HepG2 (cell line): ENCODE measurements around the gene OLFM2. TPM values are rescaled to one million over a fixed set of nuclear protein-coding genes. Genes with fewer than 3 reads are reported as not detected.

ENCODE experiments used
- ATF7 ChIP-seq, 2 experiments: fragments of 450-650 bp in 1 of 2; sonication (generic) in 1 of 2; formaldehyde crosslinking in 1 of 2; IDR thresholded peaks; 2 replicates each; pipeline versions ENCODE4 v1.4.0 to v1.6.1; 2016 to 2020; ENCODE audit warnings: antibody characterized with exemption in 1 of 2, mild to moderate bottlenecking in 1 of 2, missing genetic modification reagents in 1 of 2
- FOXP4 ChIP-seq: sonication (generic); formaldehyde crosslinking; IDR thresholded peaks from 2 replicates; pipeline ENCODE4 v1.4.0; 2020; ENCODE audit warnings: missing genetic modification reagents
- GTF3A ChIP-seq: sonication (generic); formaldehyde crosslinking; conservative IDR thresholded peaks from 2 replicates; pipeline ENCODE4 v1.4.0; 2020; ENCODE audit warnings: mild to moderate bottlenecking, missing genetic modification reagents
- KLF6 ChIP-seq: IDR thresholded peaks from 2 replicates; pipeline ENCODE4 v1.8.0; 2016; ENCODE audit warnings: missing biosample characterization, missing genetic modification reagents
- MBD4 ChIP-seq: IDR thresholded peaks from 2 replicates; pipeline ENCODE4 v1.6.1; 2012; ENCODE audit warnings: low read length, inconsistent platforms, borderline replicate concordance
- RARA ChIP-seq: IDR thresholded peaks from 2 replicates; pipeline ENCODE4 v1.6.1; 2016; ENCODE audit warnings: missing genetic modification reagents, missing compliant biosample characterization
- REST ChIP-seq, 2 experiments: IDR thresholded peaks; 2 replicates each; pipeline ENCODE4 v1.6.1; 2011 to 2012; ENCODE audit warnings: low read length in 2 of 2, borderline replicate concordance in 1 of 2, low read depth in 1 of 2, mild to moderate bottlenecking in 1 of 2, moderate library complexity in 1 of 2
- SMAD9 ChIP-seq: sonication (generic); formaldehyde crosslinking; IDR thresholded peaks from 2 replicates; pipeline ENCODE4 v1.5.1; 2020; ENCODE audit warnings: mild to moderate bottlenecking, missing genetic modification reagents
- UBTF ChIP-seq: sonication (generic); formaldehyde crosslinking; IDR thresholded peaks from 2 replicates; pipeline ENCODE4 v1.4.0; 2020; ENCODE audit warnings: mild to moderate bottlenecking, missing genetic modification reagents
- XRCC5 ChIP-seq: fragments of 200-400 bp; formaldehyde crosslinking; optimal IDR thresholded peaks from 2 replicates; pipeline ENCODE3; 2017; ENCODE audit warnings: mild to moderate bottlenecking, low read length
- ZNF121 ChIP-seq: sonication (generic); formaldehyde crosslinking; IDR thresholded peaks from 2 replicates; pipeline ENCODE4 v1.5.0; 2020; ENCODE audit warnings: mild to moderate bottlenecking, missing genetic modification reagents
- ZNF143 ChIP-seq: sonication (generic); formaldehyde crosslinking; IDR thresholded peaks from 2 replicates; pipeline ENCODE4 v1.4.0; 2020; ENCODE audit warnings: missing genetic modification reagents
- ZNF160 ChIP-seq: sonication (generic); formaldehyde crosslinking; IDR thresholded peaks from 2 replicates; pipeline ENCODE4 v1.8.0; 2022; ENCODE audit warnings: mild to moderate bottlenecking, inconsistent platforms, missing genetic modification reagents
- ZNF512 ChIP-seq: sonication (generic); formaldehyde crosslinking; IDR thresholded peaks from 2 replicates; pipeline ENCODE4 v1.4.0; 2020; ENCODE audit warnings: mild to moderate bottlenecking, missing genetic modification reagents
- ZNF549 ChIP-seq: sonication (generic); formaldehyde crosslinking; IDR thresholded peaks from 2 replicates; pipeline ENCODE4 v1.5.0; 2020; ENCODE audit warnings: missing genetic modification reagents
- polyA plus RNA-seq, 8 experiments: library from polyadenylated mRNA; depleted of rRNA in 3 of 8; stranded (reverse) in 7 of 8; unstranded in 1 of 8; fragments of >200 nt; fragmentation: Illumina TruSeq in 4 of 8; extraction: Trizol in 4 of 8; gene quantifications; 2 replicates each; pipeline versions ENCODE4 v1.2.1 to v1.2.3, GENCODE V29; 2011 to 2016; ENCODE audit warnings: low read depth in 4 of 8, missing spikeins in 1 of 8, mixed read lengths in 1 of 8; ENCODE audit not compliant: insufficient read depth in 1 of 8
- total RNA-seq, 5 experiments: library from RNA; depleted of rRNA; stranded (reverse); fragments of >200 nt; fragmentation: Illumina TruSeq; extraction: Trizol; gene quantifications; 2 replicates each; pipeline ENCODE4 v1.2.3, GENCODE V29; 2016; ENCODE audit warnings: low read depth in 1 of 5

OLFM2 gene
- total and polyA plus RNA-seq, 2 of the 13 experiments (the other 11 are each of a cell fraction or from before 2014, with no cell fraction given), result 0.20 to 0.51 TPM

GRCh38 chr19:9818734-9819595 lies 117.3 kb downstream of the OLFM2 start, which contains the start of gene FBXL12 (continued):
- TF ChIP-seq FOXP4 (CRISPR knock-in tag), result 0 out of 2 replicates have a peak, but pooled peaks have one; percentile 13
- no peak for TF ChIP-seq ZNF512
- TF ChIP-seq XRCC5, result peak; percentile 41
- no peak for TF ChIP-seq GTF3A (CRISPR knock-in tag)
- TF ChIP-seq ATF7 (IDR thresholded peaks at IDR 0.05), result no peak
- no peak for TF ChIP-seq ATF7 (CRISPR knock-in tag; IDR thresholded peaks at IDR 0.05)
- peak; percentile 68; the same call in 1 of the 2 replicates for TF ChIP-seq KLF6 (CRISPR knock-in tag)
- TF ChIP-seq RARA (CRISPR knock-in tag), result peak; percentile 18; the same call in 1 of the 2 replicates
- TF ChIP-seq ZNF549 (CRISPR knock-in tag), result no peak
- peak; percentile 82 for TF ChIP-seq UBTF (CRISPR knock-in tag)
- no peak for TF ChIP-seq REST (IDR thresholded peaks at IDR 0.05; ENCODE audit: borderline replicate concordance in 1 of 2, low read depth in 1 of 2, low read length in 2 of 2)
- peak; percentile 71 for TF ChIP-seq ZNF143 (CRISPR knock-in tag)
- no peak for TF ChIP-seq ZNF160
- no peak for TF ChIP-seq MBD4
- no peak for TF ChIP-seq ZNF121
- no peak for TF ChIP-seq SMAD9 (CRISPR knock-in tag)
